ENCODE results near the gene VANGL2. TPM values are rescaled to one million over a fixed set of nuclear protein-coding genes. Genes with fewer than 3 reads are reported as not detected.

Gene VANGL2
- polyA plus RNA-seq, 1 donor from 2014 or later = 22.6 TPM

DNA sequence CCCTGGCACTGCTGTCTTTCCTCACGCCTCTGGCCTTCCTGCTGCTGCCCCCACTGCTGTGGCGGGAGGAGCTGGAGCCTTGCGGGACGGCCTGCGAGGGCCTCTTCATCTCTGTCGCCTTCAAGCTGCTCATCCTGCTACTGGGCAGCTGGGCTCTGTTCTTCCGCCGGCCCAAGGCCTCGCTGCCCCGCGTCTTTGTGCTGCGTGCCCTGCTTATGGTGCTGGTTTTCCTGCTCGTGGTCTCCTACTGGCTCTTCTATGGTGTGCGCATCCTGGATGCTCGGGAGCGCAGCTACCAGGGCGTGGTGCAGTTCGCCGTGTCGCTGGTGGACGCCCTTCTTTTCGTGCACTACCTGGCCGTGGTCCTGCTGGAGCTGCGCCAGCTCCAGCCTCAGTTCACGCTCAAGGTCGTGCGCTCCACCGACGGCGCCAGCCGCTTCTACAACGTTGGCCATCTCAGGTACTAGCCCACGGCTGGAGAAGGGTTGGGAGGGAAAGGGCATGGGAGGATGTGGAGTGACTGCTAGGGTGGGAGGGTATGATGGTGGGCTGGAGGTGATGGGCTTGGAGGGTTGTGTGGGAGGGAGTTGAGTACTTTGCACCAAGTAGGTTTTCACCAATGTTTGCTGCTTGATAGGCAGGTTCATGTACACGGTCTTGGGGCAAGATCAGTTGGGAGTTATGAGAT, 18.9 kb downstream of the VANGL2 start:
- no peak overlapping the region for H3K4me2 ChIP-seq (ENCODE audit: low read length)
- H3K9me2 ChIP-seq (ENCODE audit: insufficient read depth, low read length) = no peaks in the 10 kb centered on the region
- H3K4me3 ChIP-seq (ENCODE audit: low read length) = no peak overlapping the region
- no peaks in the 10 kb centered on the region for H4K20me1 ChIP-seq (ENCODE audit: insufficient read depth)
- peaks cover 12% of the 10 kb centered on the region for H3K79me2 ChIP-seq (replicated peaks; ENCODE audit: insufficient read depth, low read length)
- H3K36me3 ChIP-seq (ENCODE audit: insufficient read depth, low read length) = peaks cover 7% of the 10 kb centered on the region
- no peak overlapping the region for H2AFZ ChIP-seq (ENCODE audit: low read depth, low read length)
- no peaks in the 10 kb centered on the region for H3F3A ChIP-seq (ENCODE audit: insufficient read depth, low read length, poor library complexity, severe bottlenecking)
- H3K9ac ChIP-seq (ENCODE audit: low read length) = no peak overlapping the region
- no peaks in the 10 kb centered on the region for H3K27me3 ChIP-seq (ENCODE audit: insufficient read depth, low read depth, low read length)
- H3K9me3 ChIP-seq (ENCODE audit: low read length) = no peaks in the 10 kb centered on the region
- no peak overlapping the region for H3K27ac ChIP-seq (ENCODE audit: low read length)
- no peak for TF ChIP-seq SMC3 (conservative IDR thresholded peaks at IDR 0.05; ENCODE audit: poor library complexity)
- no peak for TF ChIP-seq TAF1 (IDR thresholded peaks at IDR 0.05; ENCODE audit: low read depth)
- TF ChIP-seq MXI1 (conservative IDR thresholded peaks at IDR 0.05; ENCODE audit: poor library complexity, severe bottlenecking) = no peak
- TF ChIP-seq RAD21 (conservative IDR thresholded peaks at IDR 0.05) = no peak
- no peak for TF ChIP-seq EP300 (conservative IDR thresholded peaks at IDR 0.05; ENCODE audit: poor library complexity, severe bottlenecking)

- Histone ChIP-seq H3K79me2 (replicated peaks; ENCODE audit: insufficient read depth, low read length) (peaks cover 6% of the 10 kb centered on the region), H3K27ac (ENCODE audit: low read length) (no peak overlapping the region), H3K4me2 (ENCODE audit: low read length) (no peak overlapping the region), H3K36me3 (ENCODE audit: insufficient read depth, low read length) (peaks cover 7% of the 10 kb centered on the region), H3K9me3 (ENCODE audit: low read length) (no peaks in the 10 kb centered on the region), H3K9ac (ENCODE audit: low read length) (no peak overlapping the region), H3K27me3 (ENCODE audit: insufficient read depth, low read depth, low read length) (no peaks in the 10 kb centered on the region), H3K9me2 (ENCODE audit: insufficient read depth, low read length) (no peaks in the 10 kb centered on the region), H4K20me1 (ENCODE audit: insufficient read depth) (no peaks in the 10 kb centered on the region), H2AFZ (ENCODE audit: low read depth, low read length) (no peak overlapping the region), H3F3A (ENCODE audit: insufficient read depth, low read length, poor library complexity, severe bottlenecking) (no peaks in the 10 kb centered on the region), H3K4me3 (ENCODE audit: low read length) (no peak overlapping the region)
- TF ChIP-seq TAF1 (IDR thresholded peaks at IDR 0.05; ENCODE audit: low read depth) (no peak), EP300 (conservative IDR thresholded peaks at IDR 0.05; ENCODE audit: poor library complexity, severe bottlenecking) (no peak)
These were observed 19.4 kb downstream of the VANGL2 start for GRCh38 chr1:160419838-160420169.

DNA sequence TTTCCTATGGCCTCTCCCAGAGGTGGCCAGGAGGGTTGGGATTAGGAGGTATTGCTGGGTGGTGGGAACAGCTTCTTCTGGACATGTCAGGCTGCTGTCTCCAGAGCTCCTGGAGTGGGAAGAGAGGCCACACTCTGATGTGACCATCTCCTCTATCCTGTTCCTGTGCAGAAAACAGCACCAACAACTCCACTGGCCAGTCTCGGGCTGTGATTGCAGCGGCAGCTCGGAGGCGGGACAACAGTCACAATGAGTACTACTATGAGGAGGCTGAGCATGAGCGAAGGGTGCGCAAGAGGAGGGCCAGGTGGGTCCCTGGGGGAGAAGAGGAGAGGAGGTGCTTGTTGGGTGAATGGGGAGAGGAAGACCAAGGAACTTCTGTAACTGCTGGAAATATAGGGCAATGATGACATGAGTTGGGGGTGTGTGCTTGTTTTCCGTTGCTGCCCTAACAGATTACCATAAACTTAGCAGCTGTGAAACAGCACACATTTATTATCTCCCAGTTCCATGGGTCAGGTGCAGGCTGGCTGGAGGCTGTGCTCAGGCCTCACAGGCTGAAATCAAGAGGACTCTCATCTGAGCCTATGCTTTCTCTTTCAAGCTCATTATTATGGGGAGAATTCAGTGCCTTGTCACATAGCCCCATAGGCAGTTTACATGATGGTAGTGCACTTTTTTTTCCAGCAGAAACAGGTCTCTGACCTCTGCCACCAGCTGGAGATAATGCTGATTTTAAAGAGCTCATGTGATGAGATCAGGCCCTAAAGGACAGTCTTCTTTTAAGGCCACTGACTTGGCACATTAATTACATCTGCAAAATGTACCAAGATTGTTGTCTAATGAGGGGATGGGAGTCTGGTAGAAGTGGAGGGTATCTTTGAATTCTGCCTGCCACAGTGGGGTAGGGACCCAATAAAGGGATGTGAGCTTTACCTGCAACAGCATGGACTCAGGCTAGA, 20.8 kb downstream of the VANGL2 start:
- TF ChIP-seq, protein P1, sequence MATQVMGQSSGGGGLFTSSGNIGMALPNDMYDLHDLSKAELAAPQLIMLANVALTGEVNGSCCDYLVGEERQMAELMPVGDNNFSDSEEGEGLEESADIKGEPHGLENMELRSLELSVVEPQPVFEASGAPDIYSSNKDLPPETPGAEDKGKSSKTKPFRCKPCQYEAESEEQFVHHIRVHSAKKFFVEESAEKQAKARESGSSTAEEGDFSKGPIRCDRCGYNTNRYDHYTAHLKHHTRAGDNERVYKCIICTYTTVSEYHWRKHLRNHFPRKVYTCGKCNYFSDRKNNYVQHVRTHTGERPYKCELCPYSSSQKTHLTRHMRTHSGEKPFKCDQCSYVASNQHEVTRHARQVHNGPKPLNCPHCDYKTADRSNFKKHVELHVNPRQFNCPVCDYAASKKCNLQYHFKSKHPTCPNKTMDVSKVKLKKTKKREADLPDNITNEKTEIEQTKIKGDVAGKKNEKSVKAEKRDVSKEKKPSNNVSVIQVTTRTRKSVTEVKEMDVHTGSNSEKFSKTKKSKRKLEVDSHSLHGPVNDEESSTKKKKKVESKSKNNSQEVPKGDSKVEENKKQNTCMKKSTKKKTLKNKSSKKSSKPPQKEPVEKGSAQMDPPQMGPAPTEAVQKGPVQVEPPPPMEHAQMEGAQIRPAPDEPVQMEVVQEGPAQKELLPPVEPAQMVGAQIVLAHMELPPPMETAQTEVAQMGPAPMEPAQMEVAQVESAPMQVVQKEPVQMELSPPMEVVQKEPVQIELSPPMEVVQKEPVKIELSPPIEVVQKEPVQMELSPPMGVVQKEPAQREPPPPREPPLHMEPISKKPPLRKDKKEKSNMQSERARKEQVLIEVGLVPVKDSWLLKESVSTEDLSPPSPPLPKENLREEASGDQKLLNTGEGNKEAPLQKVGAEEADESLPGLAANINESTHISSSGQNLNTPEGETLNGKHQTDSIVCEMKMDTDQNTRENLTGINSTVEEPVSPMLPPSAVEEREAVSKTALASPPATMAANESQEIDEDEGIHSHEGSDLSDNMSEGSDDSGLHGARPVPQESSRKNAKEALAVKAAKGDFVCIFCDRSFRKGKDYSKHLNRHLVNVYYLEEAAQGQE (IDR thresholded peaks at IDR 0.05; ENCODE audit: borderline replicate concordance) = no peak
- TF ChIP-seq TAF1 (IDR thresholded peaks at IDR 0.05; ENCODE audit: low read depth) = no peak
- TF ChIP-seq, protein P2, sequence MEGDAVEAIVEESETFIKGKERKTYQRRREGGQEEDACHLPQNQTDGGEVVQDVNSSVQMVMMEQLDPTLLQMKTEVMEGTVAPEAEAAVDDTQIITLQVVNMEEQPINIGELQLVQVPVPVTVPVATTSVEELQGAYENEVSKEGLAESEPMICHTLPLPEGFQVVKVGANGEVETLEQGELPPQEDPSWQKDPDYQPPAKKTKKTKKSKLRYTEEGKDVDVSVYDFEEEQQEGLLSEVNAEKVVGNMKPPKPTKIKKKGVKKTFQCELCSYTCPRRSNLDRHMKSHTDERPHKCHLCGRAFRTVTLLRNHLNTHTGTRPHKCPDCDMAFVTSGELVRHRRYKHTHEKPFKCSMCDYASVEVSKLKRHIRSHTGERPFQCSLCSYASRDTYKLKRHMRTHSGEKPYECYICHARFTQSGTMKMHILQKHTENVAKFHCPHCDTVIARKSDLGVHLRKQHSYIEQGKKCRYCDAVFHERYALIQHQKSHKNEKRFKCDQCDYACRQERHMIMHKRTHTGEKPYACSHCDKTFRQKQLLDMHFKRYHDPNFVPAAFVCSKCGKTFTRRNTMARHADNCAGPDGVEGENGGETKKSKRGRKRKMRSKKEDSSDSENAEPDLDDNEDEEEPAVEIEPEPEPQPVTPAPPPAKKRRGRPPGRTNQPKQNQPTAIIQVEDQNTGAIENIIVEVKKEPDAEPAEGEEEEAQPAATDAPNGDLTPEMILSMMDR (IDR thresholded peaks at IDR 0.05; ENCODE audit: poor library complexity, severe bottlenecking) = no peak
- TF ChIP-seq EZH2 (IDR thresholded peaks at IDR 0.05; ENCODE audit: borderline replicate concordance, insufficient read depth, low read length, poor library complexity, severe bottlenecking) = no peak
- TF ChIP-seq SMC3 (conservative IDR thresholded peaks at IDR 0.05; ENCODE audit: poor library complexity) = no peak
- TF ChIP-seq RAD21 (conservative IDR thresholded peaks at IDR 0.05) = no peak
- TF ChIP-seq MXI1 (conservative IDR thresholded peaks at IDR 0.05; ENCODE audit: poor library complexity, severe bottlenecking) = no peak
- TF ChIP-seq POLR2AphosphoS5 (IDR thresholded peaks at IDR 0.05) = no peak

More for the DNA sequence above, 20.8 kb downstream of the VANGL2 start:
- H3K9me3 ChIP-seq (ENCODE audit: low read length) = no peaks in the 10 kb centered on the region
- peaks cover 7% of the 10 kb centered on the region for H3K36me3 ChIP-seq (ENCODE audit: insufficient read depth, low read length)
- no peak overlapping the region for H3K4me2 ChIP-seq (ENCODE audit: low read length)
- no peak overlapping the region for H3K9ac ChIP-seq (ENCODE audit: low read length)
- H3K79me2 ChIP-seq (replicated peaks; ENCODE audit: insufficient read depth, low read length) = peaks cover 3% of the 10 kb centered on the region
- no peaks in the 10 kb centered on the region for H3K27me3 ChIP-seq (ENCODE audit: insufficient read depth, low read depth, low read length)
- H3K4me3 ChIP-seq (ENCODE audit: low read length) = no peak overlapping the region
- no peaks in the 10 kb centered on the region for H3F3A ChIP-seq (ENCODE audit: insufficient read depth, low read length, poor library complexity, severe bottlenecking)
- no peak overlapping the region for H3K27ac ChIP-seq (ENCODE audit: low read length)
- no peak overlapping the region for H2AFZ ChIP-seq (ENCODE audit: low read depth, low read length)
- no peaks in the 10 kb centered on the region for H3K9me2 ChIP-seq (ENCODE audit: insufficient read depth, low read length)
- no peaks in the 10 kb centered on the region for H4K20me1 ChIP-seq (ENCODE audit: insufficient read depth)

All from neural cell (in vitro differentiated cells).